ENCODE measurements around the gene APP. TPM values are rescaled to one million over a fixed set of nuclear protein-coding genes. Genes with fewer than 3 reads are reported as not detected.

Gene APP
- total and polyA plus RNA-seq, 2 of the 13 experiments (the other 11 are each of a cell fraction or from before 2014, with no cell fraction given): 70.6 to 262 TPM

GRCh38 chr21:26077521-26077920 lies 93.0 kb downstream of the APP start:
- TF ChIP-seq ZNF280B (CRISPR knock-in tag; IDR thresholded peaks at IDR 0.05; ENCODE audit: borderline replicate concordance) (no peak), NR0B2 (CRISPR knock-in tag; IDR thresholded peaks at IDR 0.05) (no peak), MAFG (CRISPR knock-in tag; IDR thresholded peaks at IDR 0.05) (no peak), ZNF326 (CRISPR knock-in tag; IDR thresholded peaks at IDR 0.05; ENCODE audit: borderline replicate concordance) (no peak), SMAD9 (CRISPR knock-in tag; IDR thresholded peaks at IDR 0.05) (no peak), KLF15 (CRISPR knock-in tag; IDR thresholded peaks at IDR 0.05; ENCODE audit: borderline replicate concordance) (no peak), MED1 (CRISPR knock-in tag; IDR thresholded peaks at IDR 0.05) (no peak), GATA4 (IDR thresholded peaks at IDR 0.05; ENCODE audit: borderline replicate concordance, low read depth) (no peak), HMG20A (CRISPR knock-in tag; IDR thresholded peaks at IDR 0.05; ENCODE audit: borderline replicate concordance) (no peak), CHD2 (IDR thresholded peaks at IDR 0.05; ENCODE audit: low read depth, low read length) (no peak), PRDM15 (CRISPR knock-in tag; IDR thresholded peaks at IDR 0.05) (no peak), ELK4 (CRISPR knock-in tag; IDR thresholded peaks at IDR 0.05; ENCODE audit: borderline replicate concordance) (no peak), KMT2B (CRISPR knock-in tag; IDR thresholded peaks at IDR 0.05) (no peak), HDAC1 (CRISPR knock-in tag; IDR thresholded peaks at IDR 0.05) (no peak), POGZ (CRISPR knock-in tag; IDR thresholded peaks at IDR 0.05) (no peak), TOE1 (CRISPR knock-in tag; IDR thresholded peaks at IDR 0.05) (no peak), ZNF331 (CRISPR knock-in tag; IDR thresholded peaks at IDR 0.05) (no peak), MTA3 (CRISPR knock-in tag; IDR thresholded peaks at IDR 0.05) (no peak), NFE2L1 (CRISPR knock-in tag; IDR thresholded peaks at IDR 0.05; ENCODE audit: borderline replicate concordance) (no peak)
- Histone ChIP-seq H2AFZ (ENCODE audit: low read length) (no peak overlapping the region), H3K4me2 (ENCODE audit: low read depth, low read length) (no peak overlapping the region), H3K27me3 (ENCODE audit: control insufficient read depth in 1 of 2, insufficient read depth in 2 of 2, low read length in 2 of 2) (no peaks in the 10 kb centered on the region), H3K4me1 (ENCODE audit: insufficient read depth, low read length) (no peaks in the 10 kb centered on the region), H3K4me3 (replicated peaks in 1 of 3; ENCODE audit: insufficient read depth in 1 of 3, low read depth in 2 of 3, low read length in 3 of 3) (no peak overlapping the region), H3K36me3 (replicated peaks in 1 of 2; ENCODE audit: control insufficient read depth in 1 of 2, insufficient read depth in 2 of 2, low read length in 2 of 2) (no peaks in the 10 kb centered on the region), H4K20me1 (ENCODE audit: insufficient read depth, low read length) (0 out of 2 replicates have a peak, but pooled peaks cover 4% of the 10 kb centered on the region), H3K27ac (ENCODE audit: extremely low read length, insufficient read depth, low read length) (no peak overlapping the region), H3K79me2 (ENCODE audit: insufficient read depth, low read length) (no peaks in the 10 kb centered on the region), H3K9me3 (ENCODE audit: low read length) (no peaks in the 10 kb centered on the region), H3K9ac (ENCODE audit: insufficient read depth, low read depth, low read length) (no peak overlapping the region)
- CTCF ChIA-PET (ENCODE audit: low intra/inter-chr PET ratio, low total read pairs): no interaction called here
- no peak for DNase-seq (ENCODE audit: low spot score)
- ATAC-seq: no peak
- no TSS peak for BruUV-seq (replicated peaks)
- FAIRE-seq: no peak
- 66% methylated on average over 7 of the region's 7 CpGs for WGBS (ENCODE audit: low lambda C conversion rate)
- in situ Hi-C loops (cut with HindIII; ENCODE audit: extremely low pct_ligation_motif_present, low pct_unique_long_range_greater_than_20kb): no loop called here
- POLR2A ChIA-PET: no interaction called here
- intact Hi-C loops (cut with micrococcal nuclease; ENCODE audit: unreplicated experiment): no loop called here

Measured in HepG2 (cell line).